SK-N-MC (cell line): Measurements from ENCODE around the gene PRAMEF8.
"Not testable (repeated sequence)": the region's sequence is repeated elsewhere in the genome, so short reads cannot be mapped to it uniquely, and the experiment has no call there.

Source experiments
- DNase-seq: peaks from one replicate; pipeline ENCODE4 v3.0.0-alpha.2; 2011; ENCODE audit warnings: low read depth, low spot score
- H3K27ac ChIP-seq: fragments of 200-600 bp; sonication (generic); 2 replicates; pipeline ENCODE4 v1.5.1; 2016; ENCODE audit warnings: mixed run types
- H3K36me3 ChIP-seq: fragments of 200-600 bp; sonication (generic); 2 replicates; pipeline ENCODE4 v1.6.1; 2017; ENCODE audit warnings: antibody characterized with exemption, low read length, mixed read lengths; ENCODE audit not compliant: insufficient read depth
- H3K4me3 ChIP-seq: fragments of 200-600 bp; sonication (generic); 2 replicates; pipeline ENCODE4 v1.5.1; 2016
- H3K9ac ChIP-seq: fragments of 200-600 bp; sonication (generic); 2 replicates; pipeline ENCODE4 v1.8.0; 2017; ENCODE audit warnings: mixed run types, mixed read lengths; ENCODE audit not compliant: insufficient read length
- H3K9me3 ChIP-seq: fragments of 200-600 bp; sonication (generic); 2 replicates; pipeline ENCODE4 v1.6.1; 2017; ENCODE audit warnings: low read depth, mild to moderate bottlenecking, antibody characterized with exemption, low read length, moderate library complexity, mixed read lengths

The PRAMEF8 gene

GRCh38 chr1:13243536-13244263 lies 41.2 kb downstream of the PRAMEF8 start:
- not testable (repeated sequence) for DNase-seq, H3K36me3 ChIP-seq, H3K27ac ChIP-seq, H3K9ac ChIP-seq, H3K4me3 ChIP-seq, H3K9me3 ChIP-seq

GRCh38 chr1:13239633-13240032 lies 45.3 kb downstream of the PRAMEF8 start:
- not testable (repeated sequence) for H3K4me3 ChIP-seq, H3K9ac ChIP-seq, DNase-seq, H3K27ac ChIP-seq, H3K36me3 ChIP-seq, H3K9me3 ChIP-seq

- not testable (repeated sequence) for H3K36me3 ChIP-seq, H3K9ac ChIP-seq, H3K27ac ChIP-seq, H3K9me3 ChIP-seq, DNase-seq, H3K4me3 ChIP-seq
These were observed 47.4 kb downstream of the PRAMEF8 start for GRCh38 chr1:13237572-13237971.

GRCh38 chr1:13234057-13234456 lies 50.9 kb downstream of the PRAMEF8 start:
- not testable (repeated sequence) for H3K27ac ChIP-seq, H3K9ac ChIP-seq, H3K4me3 ChIP-seq, H3K9me3 ChIP-seq, H3K36me3 ChIP-seq, DNase-seq

- not testable (repeated sequence) for DNase-seq, H3K9ac ChIP-seq, H3K4me3 ChIP-seq, H3K9me3 ChIP-seq, H3K36me3 ChIP-seq, H3K27ac ChIP-seq
These were observed 52.9 kb downstream of the PRAMEF8 start for GRCh38 chr1:13232056-13232455.
